Measurements from ENCODE around the gene ASIC3.
"Not testable (repeated sequence)": the region's sequence is repeated elsewhere in the genome, so short reads cannot be mapped to it uniquely, and the experiment has no call there.

ASIC3 gene

DNA sequence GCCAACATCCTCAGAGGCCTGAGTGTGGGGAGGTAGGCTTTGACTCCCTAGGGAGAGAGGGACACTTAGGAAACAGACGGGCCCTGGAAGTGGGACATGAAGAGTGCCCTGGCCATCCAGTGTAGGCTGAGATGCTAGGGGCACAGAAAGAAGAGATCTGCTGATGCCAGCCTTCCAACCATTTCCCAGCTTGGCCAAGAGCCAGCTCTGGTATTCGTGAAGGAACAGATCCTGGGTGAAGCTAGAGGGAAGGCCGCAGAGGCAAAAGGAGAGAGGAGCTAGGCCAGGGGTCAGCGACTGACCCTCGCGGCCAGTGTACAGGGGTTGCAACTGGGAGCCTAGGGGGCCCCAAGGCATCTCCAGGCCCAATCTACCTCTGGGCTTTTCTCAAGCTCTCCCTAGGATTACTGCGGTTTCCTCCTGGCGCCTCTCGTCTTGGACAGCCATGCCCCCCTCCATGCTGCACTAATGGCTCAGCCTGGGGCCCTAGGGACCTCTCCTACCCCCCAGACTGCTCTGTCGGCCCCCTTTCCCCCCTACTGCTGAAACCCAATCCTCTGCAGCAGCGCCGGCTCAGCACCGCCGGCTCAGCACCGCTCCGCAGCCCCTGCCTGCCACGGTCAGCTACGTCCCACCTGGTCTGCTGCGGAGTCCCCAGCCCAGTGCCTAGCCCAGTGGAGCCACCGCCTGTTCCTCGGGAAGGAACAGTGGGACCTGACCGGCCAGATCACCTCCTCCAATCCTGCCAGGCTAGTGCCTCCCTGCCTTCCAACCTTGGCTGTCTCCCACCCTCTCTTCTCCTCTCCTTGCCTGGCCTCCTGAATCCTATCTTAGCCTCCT lies at the start of gene ASIC3:
TSS of gene ASIC3 (plus strand) at position 556 of the 840 bp plus-strand sequence. CDS start 355 bp downstream, outside the sequence.
- DNase-seq (ENCODE audit: low read depth, low spot score): no peak

- no peak for DNase-seq (ENCODE audit: low read depth, low spot score)
Observed at GRCh38 chr7:150999001-150999400, 49.3 kb upstream of the ASIC3 start.

GRCh38 chr7:150999497-151000230 lies 48.7 kb upstream of the ASIC3 start:
- no peak for DNase-seq (ENCODE audit: low read depth, low spot score)

DNA sequence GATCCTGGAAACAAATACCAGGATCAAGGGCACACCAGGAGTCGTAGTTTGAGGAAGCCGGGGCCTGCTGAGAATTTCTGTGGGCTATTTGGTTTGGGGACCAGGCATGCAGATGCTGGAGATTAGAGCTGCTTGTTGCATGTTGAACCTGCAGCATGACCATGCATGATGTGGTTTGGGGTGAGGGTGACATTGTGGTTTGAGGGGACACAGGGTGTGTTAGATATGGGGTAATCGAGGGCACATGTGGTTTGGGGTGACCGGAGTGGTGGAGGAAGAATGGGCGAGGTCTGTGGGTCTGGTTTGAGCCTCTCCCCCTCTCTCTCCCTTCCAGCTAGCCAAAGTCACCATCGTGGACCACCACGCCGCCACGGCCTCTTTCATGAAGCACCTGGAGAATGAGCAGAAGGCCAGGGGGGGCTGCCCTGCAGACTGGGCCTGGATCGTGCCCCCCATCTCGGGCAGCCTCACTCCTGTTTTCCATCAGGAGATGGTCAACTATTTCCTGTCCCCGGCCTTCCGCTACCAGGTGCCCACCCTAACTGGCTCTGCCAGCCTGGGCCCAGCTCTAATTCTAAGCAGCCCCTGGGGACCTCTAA lies 47.3 kb upstream of the ASIC3 start:
- no peak for DNase-seq (ENCODE audit: low read depth, low spot score)

DNA sequence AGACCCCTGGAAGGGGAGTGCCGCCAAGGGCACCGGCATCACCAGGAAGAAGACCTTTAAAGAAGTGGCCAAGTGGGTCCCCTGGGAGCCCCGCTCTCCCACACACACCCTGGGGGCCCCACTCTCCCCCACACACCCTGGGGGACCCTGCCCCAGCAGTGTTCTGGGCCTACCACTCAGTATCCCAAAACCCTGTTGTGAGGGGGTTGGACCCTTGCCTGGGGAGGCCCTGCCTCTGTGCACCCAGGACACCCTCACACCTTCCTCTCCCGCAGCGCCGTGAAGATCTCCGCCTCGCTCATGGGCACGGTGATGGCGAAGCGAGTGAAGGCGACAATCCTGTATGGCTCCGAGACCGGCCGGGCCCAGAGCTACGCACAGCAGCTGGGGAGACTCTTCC lies 46.8 kb upstream of the ASIC3 start:
- DNase-seq (ENCODE audit: low read depth, low spot score): no peak

DNA sequence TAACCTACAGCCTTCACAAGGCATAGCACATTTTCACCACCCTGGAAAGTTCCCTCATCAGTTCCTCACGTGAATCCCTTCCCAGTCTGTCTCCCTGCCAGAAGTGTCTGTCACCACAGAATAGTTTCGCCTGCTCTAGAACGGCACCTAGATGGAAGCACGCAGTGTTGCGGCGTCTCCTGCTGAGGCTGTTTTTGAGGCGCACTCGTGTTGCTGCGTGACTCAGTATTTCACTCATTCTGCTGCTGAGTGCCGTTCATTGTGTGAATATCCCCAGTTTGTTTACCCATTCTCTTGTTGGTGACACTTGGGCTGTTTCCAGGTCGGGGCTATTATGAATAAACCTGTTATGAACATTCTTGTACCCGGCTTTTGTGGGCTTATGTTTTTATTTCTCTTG lies 44.8 kb upstream of the ASIC3 start:
- no peak for DNase-seq (ENCODE audit: low read depth, low spot score)

DNA sequence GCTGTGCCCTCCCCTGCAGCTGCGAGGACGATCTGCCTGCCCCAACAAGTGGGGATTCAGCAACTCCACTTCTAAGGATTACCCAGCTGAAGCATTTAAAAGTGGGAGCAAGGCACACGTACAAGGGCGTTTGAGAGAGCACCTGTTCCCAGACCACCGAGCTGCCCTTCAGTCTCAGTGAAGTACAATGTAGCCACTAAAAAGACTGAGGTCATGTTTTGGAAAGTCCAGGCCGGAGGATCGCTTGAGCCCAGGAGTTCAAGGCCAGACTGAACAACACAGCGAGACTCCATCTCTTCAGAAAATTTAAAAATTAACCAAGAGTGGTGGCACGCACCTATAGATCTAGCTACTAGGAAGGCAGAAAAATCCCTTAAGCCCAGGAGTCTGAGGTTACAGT lies 42.8 kb upstream of the ASIC3 start:
- no peak for DNase-seq (ENCODE audit: low read depth, low spot score)

- DNase-seq (ENCODE audit: low read depth, low spot score): no peak
Observed at GRCh38 chr7:151006590-151007300, 41.6 kb upstream of the ASIC3 start.

DNA sequence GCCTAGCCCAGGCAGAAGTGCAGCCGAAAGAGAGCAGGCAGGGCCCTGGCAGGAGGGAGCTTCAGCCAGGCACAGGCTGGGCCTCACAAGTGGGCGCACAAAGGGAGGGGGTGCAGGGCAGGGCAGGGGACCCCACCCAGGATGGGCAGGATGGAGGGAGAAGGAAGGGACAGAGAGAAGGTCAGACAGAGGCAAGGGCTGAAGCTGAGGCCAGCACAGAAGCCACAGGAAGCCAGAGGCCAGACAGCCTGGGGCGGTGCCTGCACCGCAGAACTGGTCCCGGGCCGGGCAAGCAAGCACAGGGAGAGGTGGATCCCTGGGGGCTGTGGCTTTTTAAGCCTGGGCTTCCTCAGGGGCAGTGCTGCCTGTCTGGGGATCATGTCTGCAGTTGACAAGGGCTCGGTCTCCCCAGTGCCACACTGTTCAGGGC lies 40.8 kb upstream of the ASIC3 start:
- no peak for DNase-seq (ENCODE audit: low read depth, low spot score)

DNA sequence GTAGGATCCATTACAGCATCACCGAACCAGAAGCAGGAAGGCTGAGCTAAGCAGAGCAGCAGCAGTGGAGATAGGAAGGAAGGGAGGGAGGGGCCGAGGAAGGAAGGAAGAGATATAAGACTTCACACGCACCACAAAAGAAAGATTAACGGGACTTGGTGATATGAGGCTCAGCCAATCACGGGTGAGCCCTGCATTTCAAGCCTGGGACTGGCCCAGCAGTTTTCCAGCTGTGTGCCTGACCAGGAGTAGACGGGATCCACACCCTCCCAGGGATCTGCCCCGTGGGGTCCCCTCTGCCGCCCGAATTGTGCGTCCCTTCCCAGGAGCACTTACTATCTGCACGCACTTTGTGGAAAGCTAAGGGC lies 40.2 kb upstream of the ASIC3 start:
- no peak for DNase-seq (ENCODE audit: low read depth, low spot score)

DNA sequence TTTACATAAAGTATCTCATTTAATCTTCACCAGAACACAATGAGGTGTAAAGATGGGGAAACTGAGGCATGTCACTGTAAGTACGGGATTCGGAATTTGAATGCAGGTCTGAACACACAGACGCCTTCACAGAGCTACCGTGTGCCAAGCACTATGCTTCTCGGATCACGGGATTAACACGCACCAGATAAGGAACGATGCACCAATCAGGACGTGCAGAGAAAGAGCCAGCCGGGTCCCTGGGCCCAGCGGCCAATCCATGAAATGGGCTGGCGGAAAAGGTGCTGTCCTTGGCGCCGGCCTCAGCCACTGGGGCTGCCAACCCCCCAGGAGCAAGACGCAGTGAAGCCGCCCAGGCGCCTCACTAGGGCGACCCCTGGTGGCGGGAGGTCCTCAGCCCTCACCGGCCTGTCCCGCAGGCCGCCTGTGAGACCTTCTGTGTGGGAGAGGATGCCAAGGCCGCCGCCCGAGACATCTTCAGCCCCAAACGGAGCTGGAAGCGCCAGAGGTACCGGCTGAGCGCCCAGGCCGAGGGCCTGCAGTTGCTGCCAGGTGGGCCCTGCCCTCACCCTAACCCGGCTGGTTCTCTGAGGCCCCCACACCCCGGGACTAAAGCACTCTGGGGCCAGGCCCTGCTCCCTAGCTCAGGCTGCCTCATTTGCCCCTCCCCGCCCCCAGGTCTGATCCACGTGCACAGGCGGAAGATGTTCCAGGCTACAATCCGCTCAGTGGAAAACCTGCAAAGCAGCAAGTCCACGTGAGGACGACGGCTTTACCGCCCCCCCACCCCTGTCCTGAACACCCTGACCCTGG lies 39.6 kb upstream of the ASIC3 start:
- DNase-seq (ENCODE audit: low read depth, low spot score): no peak

DNA sequence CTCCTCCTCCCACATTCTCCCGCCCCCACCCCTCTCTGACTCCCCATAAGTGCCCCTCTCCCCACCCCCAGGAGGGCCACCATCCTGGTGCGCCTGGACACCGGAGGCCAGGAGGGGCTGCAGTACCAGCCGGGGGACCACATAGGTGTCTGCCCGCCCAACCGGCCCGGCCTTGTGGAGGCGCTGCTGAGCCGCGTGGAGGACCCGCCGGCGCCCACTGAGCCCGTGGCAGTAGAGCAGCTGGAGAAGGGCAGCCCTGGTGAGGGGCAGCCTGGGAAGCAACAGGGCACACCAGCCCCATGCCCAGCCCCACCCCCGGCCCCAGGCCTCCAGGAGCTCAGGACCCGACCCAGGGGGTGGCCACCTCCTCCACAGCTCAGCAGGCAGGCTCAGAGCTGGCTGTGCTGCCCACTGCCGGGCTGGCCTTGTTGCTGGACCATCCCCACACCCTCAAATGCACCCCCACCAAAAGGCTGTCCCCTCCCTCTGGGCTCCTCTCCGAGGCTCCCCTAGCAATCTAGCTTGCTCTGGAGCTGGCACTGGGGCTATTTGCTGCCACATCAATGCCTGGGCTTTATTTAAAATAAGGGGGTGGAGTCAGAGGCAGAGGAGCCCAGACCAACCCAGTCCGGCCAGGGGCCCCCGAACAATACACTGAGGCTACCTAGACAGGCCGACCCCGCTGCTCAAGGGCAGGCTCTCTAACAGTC lies 38.8 kb upstream of the ASIC3 start:
- DNase-seq (ENCODE audit: low read depth, low spot score): no peak

DNA sequence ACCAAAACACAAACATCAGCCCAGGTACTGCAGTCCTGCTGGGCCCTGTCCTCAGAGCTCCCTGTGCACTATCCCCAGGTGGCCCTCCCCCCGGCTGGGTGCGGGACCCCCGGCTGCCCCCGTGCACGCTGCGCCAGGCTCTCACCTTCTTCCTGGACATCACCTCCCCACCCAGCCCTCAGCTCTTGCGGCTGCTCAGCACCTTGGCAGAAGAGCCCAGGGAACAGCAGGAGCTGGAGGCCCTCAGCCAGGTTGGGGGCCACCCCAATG lies 38.4 kb upstream of the ASIC3 start:
- DNase-seq (ENCODE audit: low read depth, low spot score): no peak

DNA sequence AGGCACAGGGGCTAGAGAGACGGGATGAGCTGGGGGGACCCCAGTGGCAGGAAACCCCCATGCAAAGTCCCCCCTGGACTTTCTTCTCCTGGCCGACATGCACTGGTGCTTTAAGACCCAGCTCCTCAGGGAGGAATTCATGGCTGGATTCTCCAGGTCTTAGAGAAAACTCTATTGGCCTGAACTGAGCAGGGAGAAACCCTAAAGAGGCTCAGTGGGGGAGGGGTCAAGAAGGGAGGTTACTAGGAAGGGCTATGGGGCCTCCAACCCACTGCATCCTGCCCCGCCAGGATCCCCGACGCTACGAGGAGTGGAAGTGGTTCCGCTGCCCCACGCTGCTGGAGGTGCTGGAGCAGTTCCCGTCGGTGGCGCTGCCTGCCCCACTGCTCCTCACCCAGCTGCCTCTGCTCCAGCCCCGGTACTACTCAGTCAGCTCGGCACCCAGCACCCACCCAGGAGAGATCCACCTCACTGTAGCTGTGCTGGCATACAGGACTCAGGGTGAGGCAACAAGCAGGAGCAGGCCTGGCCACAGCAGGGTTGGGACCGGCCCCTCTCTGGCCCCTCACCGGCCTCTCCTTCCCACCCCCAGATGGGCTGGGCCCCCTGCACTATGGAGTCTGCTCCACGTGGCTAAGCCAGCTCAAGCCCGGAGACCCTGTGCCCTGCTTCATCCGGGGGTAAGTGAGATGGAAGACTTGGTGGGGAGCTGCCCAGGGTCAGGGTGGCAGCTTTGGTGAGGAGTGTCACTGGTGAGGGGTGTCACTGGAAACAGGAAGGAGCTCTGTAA lies 37.8 kb upstream of the ASIC3 start:
- DNase-seq (ENCODE audit: low read depth, low spot score): no peak

GRCh38 chr7:151011097-151011409 lies 37.3 kb upstream of the ASIC3 start:
- DNase-seq (ENCODE audit: low read depth, low spot score): no peak

DNA sequence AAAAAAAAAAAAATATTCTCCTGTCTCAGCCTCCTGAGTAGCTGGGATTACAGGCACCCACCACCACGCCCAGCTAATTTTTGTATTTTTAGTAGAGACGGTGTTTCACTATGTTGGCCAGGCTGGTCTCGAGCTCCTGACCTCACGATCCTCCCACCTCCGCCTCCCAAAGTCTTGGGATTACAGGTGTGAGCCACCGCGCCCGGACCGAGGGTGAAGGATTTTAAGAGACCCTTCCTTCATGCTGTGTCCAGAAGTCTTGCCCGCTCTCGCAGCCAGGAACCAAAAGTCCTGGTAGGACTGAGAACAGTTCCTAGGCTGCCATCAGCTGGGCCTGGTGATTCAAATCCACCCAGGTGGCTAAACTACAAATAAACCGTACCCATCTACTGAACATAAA lies 36.7 kb upstream of the ASIC3 start:
- DNase-seq (ENCODE audit: low read depth, low spot score): not testable (repeated sequence)

DNA sequence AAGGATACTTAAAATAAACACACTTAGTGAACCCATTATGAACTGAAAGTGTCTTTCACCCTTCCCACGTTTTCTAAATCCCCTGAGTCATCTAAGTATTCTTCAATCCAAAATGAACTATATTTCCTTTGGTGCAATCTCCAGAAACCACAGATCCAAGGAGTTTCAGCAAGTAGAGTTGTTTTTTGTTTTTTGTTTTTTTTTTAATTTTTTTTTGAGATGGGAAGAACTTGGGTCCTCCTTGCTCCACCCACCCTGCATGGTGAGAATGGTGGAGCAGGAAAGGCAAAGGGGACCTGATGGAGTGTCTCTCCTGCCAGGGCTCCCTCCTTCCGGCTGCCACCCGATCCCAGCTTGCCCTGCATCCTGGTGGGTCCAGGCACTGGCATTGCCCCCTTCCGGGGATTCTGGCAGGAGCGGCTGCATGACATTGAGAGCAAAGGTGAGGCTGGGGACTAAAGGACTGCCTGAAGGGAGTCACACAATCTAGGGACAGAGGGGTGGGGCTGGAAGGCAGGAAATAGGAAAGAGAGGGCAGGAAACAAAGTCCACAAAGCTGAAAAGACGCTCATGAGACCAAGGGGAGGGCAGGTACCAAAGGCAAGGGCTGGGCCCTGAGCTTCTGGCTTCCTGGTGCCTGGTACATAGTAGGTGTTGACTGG lies 36.2 kb upstream of the ASIC3 start:
- no peak for DNase-seq (ENCODE audit: low read depth, low spot score)

DNA sequence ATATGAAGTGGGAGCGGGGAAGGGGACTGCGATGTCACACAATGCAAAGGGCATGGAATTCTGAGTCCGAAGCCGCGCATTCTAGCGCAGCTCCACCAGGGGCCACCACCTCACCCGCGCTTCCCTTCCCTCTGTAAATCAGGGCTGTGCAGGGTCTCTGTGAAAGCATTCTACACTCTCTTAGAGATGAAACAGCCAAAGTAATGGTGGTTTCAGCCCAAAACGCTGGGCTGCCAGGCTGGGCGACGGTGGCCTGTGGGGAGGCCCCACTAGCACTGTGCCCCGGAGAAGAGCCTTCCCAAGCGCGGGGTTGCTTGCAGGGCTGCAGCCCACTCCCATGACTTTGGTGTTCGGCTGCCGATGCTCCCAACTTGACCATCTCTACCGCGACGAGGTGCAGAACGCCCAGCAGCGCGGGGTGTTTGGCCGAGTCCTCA lies 35.4 kb upstream of the ASIC3 start:
- DNase-seq (ENCODE audit: low read depth, low spot score): no peak

DNA sequence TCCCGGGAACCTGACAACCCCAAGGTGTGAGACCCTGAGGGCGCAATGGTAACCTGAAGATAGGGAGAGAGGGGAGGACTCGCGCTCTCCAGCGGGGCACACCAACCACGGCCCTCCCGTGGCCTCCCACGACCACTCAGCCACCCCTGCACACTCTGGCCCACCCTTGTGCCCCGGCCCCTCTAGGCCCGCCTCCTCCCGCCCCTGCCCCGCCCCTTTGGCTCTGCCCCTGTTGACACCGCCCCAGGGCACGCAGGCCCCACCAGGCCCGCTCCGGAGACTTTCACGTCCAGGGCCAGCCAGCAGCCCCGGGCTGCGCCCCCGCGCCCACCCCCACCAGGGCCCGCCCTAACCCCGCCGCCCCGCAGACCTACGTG lies 35.0 kb upstream of the ASIC3 start:
- DNase-seq (ENCODE audit: low read depth, low spot score): no peak

Measured in brain pericyte (primary cell).